Esophagus squamous epithelium (tissue), 4 donors: ENCODE measurements around the gene GALNT13.

ENCODE experiments used
- POLR2A ChIP-seq, 4 donors: fragments of 450-650 bp; IDR thresholded peaks; one replicate each; pipeline ENCODE4 v1.6.1; 2017; ENCODE audit warnings: antibody characterized with exemption in 4 of 4, mild to moderate bottlenecking in 4 of 4, moderate library complexity in 3 of 4
- TF ChIP-seq, protein P1 (sequence below), 6 experiments: fragments of 450-650 bp in 4 of 6; fragments of 200-600 bp in 2 of 6; sonication (generic) in 2 of 6; IDR thresholded peaks; one replicate each; pipeline ENCODE4 v1.5.1; 2016 to 2019; ENCODE audit warnings: antibody characterized with exemption in 6 of 6, mild to moderate bottlenecking in 4 of 6, moderate library complexity in 4 of 6

DNA sequence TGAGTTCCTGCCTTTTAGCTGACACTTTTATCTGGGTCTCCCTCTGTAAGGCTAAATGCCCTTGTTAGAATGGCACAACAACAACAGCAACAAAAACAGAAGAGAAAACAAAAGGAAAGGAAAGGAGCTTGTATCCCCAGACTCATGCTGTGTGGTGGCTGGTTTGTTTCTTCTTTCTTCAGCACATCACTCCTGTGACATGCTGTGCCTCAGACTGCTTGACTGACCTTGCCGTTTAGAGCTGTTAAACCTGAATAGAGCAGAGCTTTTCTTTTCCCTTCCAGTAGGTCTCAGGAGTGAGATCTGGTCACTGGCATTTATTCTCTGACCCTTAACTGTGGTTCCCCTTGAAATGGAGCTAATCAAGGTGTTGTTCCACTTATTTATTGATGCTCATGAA lies 18.9 kb downstream of the GALNT13 start:
- TF ChIP-seq, protein P1, sequence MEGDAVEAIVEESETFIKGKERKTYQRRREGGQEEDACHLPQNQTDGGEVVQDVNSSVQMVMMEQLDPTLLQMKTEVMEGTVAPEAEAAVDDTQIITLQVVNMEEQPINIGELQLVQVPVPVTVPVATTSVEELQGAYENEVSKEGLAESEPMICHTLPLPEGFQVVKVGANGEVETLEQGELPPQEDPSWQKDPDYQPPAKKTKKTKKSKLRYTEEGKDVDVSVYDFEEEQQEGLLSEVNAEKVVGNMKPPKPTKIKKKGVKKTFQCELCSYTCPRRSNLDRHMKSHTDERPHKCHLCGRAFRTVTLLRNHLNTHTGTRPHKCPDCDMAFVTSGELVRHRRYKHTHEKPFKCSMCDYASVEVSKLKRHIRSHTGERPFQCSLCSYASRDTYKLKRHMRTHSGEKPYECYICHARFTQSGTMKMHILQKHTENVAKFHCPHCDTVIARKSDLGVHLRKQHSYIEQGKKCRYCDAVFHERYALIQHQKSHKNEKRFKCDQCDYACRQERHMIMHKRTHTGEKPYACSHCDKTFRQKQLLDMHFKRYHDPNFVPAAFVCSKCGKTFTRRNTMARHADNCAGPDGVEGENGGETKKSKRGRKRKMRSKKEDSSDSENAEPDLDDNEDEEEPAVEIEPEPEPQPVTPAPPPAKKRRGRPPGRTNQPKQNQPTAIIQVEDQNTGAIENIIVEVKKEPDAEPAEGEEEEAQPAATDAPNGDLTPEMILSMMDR (IDR thresholded peaks at IDR 0.05), result no peak
- TF ChIP-seq POLR2A (IDR thresholded peaks at IDR 0.05), result no peak
